Epidermal melanocyte (primary cell): ENCODE data around the gene PRSS23.
"Not testable (repeated sequence)": the region's sequence is repeated elsewhere in the genome, so short reads cannot be mapped to it uniquely, and the experiment has no call there.

ENCODE experiments used
- DNase-seq: peaks from one replicate; pipeline ENCODE4 v3.0.0; 2011; ENCODE audit warnings: low spot score; ENCODE audit not compliant: insufficient read length

The PRSS23 gene

GRCh38 chr11:86800076-86800959 lies at the start of gene PRSS23:
TSS of gene PRSS23 (plus strand) at chr11:86800542. CDS start at chr11:86807644, 7,102 bp downstream.
- peak; percentile 49 for DNase-seq

GRCh38 chr11:86753459-86753858 lies 46.9 kb upstream of the PRSS23 start:
- peak; percentile 13 for DNase-seq

DNA sequence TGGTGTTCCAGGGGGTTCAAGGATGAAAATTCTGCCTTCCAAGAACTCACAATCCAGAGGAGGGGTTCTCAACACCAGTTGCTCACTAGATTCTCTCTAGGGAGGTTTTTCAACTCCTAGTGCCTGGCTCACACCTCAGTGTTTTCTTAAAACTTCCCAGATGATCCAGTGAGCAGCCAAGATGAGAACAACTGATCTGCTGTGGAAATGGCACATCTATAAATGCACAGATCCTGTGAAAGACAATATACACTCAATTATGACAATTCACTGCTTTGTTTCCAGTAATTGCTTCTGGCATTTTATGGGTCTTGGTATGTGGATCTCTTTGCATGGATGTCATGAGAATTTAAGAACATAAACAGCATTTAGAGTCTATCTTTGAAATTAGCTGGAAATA lies 45.2 kb upstream of the PRSS23 start:
- DNase-seq, result peak; percentile 48

DNA sequence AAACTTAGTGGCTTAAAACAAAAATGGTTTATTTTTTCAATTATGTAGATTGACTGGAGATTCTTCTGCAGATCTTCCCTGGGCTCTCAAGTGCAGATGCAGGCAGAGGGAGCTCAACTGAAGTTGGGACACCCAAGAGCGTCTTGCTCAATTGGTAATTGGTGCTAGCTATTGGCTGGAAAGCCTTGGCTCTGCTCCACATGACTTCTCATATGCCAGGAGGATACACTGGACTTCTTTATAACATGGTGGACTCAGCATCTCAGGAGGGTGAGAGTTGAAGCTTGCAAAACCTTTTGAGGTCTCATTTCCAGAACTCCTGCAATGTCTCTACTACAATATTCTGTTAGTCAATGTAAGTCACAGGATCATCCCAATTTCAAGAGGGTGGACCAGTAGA lies 42.2 kb upstream of the PRSS23 start:
- DNase-seq, result no peak

GRCh38 chr11:86760577-86760976 lies 39.8 kb upstream of the PRSS23 start:
- no peak for DNase-seq

- DNase-seq, result peak; percentile 31
Measured at GRCh38 chr11:86761978-86762377, 38.4 kb upstream of the PRSS23 start.

GRCh38 chr11:86765203-86765602 lies 35.1 kb upstream of the PRSS23 start:
- DNase-seq, result peak; percentile 13

- DNase-seq, result no peak
Measured at GRCh38 chr11:86765878-86766277, 34.5 kb upstream of the PRSS23 start.

GRCh38 chr11:86769219-86769618 lies 31.1 kb upstream of the PRSS23 start:
- DNase-seq, result no peak

- DNase-seq, result not testable (repeated sequence)
Measured at GRCh38 chr11:86770473-86771027, 29.8 kb upstream of the PRSS23 start.

DNA sequence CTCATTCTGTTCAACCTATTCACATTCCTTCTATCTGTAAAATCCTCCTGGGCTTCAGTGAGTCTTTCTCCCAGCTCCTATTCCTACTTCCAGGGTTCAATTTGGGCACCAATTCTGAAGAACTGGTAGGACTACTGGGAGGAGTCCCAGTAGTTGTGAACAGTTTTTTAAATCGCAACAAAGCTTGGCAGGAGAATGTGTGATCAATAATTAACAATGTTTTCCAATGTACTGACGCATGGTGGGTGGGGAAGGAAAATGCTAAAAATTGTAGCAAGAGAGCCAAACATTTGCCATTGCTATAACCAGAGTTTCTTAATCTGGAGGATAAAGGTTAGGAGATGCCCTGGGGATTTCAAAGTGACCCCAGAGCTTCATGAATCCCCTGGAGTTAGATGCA lies 27.3 kb upstream of the PRSS23 start:
- no peak for DNase-seq

- no peak for DNase-seq
Measured at GRCh38 chr11:86773513-86774252, 26.7 kb upstream of the PRSS23 start.

- no peak for DNase-seq
Measured at GRCh38 chr11:86774417-86774816, 25.9 kb upstream of the PRSS23 start.

GRCh38 chr11:86775361-86775760 lies 25.0 kb upstream of the PRSS23 start:
- DNase-seq, result no peak

GRCh38 chr11:86781546-86781945 lies 18.8 kb upstream of the PRSS23 start:
- no peak for DNase-seq

- DNase-seq, result no peak
Measured at GRCh38 chr11:86782742-86783141, 17.6 kb upstream of the PRSS23 start.

- DNase-seq, result no peak
Measured at GRCh38 chr11:86783661-86784060, 16.7 kb upstream of the PRSS23 start.

- DNase-seq, result no peak
Measured at GRCh38 chr11:86784241-86784681, 16.1 kb upstream of the PRSS23 start.

DNA sequence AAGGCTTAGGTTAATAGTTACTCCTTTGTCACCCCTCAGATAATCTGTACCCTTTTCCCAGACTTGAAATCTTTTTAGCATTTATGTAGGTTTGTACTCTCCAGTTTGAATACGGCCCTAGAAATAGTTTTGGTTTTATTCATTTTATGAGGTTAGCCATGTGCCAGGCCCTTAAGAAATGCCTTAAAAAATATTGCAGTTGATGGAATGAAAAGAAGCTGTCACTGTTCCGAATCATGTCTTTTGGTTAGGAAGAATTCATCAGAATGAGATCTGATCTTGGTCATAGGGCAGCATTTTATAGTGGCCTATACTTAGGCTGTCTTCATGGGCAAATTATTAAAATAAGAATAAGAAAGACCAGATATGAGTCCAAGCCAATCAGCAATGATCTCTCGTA lies 14.8 kb upstream of the PRSS23 start:
- no peak for DNase-seq

DNA sequence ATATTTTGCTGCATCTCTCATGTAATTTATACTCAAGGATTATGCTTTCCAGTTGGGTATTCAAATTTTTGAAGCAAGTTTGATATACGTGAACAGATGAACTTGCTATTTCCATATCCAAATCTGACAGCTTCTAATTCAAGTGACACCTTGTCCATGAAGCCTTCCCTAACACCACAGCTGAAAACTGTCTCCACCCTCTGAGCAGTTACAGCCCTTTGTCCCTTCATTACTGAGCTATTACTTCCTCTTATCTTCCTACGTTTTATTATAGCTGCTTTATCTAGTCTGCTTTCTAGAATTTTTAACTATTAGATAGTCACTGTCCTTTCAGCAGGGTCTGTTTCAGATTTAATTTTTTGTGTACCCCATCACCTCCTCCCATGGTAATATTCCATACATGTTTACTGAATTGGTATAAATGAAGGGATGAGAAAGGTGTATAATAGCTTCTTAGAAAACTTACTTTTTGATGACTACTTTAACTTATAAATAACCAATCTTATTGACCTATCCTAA lies 13.3 kb upstream of the PRSS23 start:
- no peak for DNase-seq

DNA sequence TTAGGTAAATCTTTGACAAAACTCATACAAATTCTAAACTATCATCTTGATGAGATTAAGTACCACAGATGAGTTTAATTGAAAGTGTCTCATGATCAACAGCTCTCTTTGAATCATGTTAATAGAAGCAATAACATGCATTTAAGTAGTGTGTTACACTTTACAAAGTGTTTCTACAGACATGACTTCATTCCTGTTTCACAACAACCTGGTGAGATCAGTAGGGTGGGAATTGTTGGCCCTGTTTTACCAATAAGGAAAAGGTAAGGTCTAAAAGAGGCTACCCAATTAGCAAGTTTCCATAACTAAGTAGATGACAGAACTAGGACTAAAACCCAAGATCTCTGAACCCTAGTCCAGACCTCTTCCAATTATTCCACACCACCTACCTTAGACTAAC lies 12.7 kb upstream of the PRSS23 start:
- DNase-seq, result no peak

DNA sequence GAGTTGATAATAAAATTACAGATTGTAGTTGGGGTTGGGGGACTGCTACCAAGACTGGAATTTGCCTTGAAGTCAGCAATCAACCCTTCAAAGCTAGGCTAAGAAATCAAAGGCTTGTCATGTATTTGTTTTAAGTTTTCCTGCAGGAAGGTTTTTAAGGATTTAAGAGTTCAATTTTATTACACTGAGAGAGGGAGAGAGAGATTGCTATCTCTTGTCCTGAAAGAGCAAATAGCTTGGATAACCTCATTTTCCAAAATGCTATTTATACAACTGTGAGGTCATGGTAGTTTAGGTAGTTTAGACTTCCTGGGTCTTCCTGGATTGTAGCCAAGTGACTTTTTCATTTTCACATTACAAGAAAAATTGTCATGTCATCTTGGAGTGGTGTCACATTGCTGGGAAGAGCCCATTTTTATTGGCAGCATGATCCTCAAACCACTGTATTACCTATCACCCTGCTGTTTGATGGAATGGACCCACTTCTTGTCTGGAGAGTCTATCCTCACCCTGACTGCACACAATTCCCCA lies 10.1 kb upstream of the PRSS23 start:
- no peak for DNase-seq
